ENCODE measurements around the gene PORCN.

- TF ChIP-seq CTCF (IDR thresholded peaks at IDR 0.05) (no peak), POLR2A (IDR thresholded peaks at IDR 0.05) (no peak)
Measured at GRCh38 chrX:48468247-48468671, 40.5 kb upstream of the PORCN start.

Measured in right lobe of liver (tissue), 4 donors.